GM21619 (cell line): Measurements from ENCODE around the gene OR52N5.

ENCODE experiments used
- ATAC-seq: cut with Tn5 transposase; IDR thresholded peaks from one replicate; pipeline ENCODE4 v1.9.1; 2021; ENCODE audit not compliant: unreplicated experiment

The OR52N5 gene

GRCh38 chr11:5783255-5783654 lies at the start of gene OR52N5:
Gene OR52N5, minus strand, starts transcription at chr11:5783355. Its CDS starts 4,721 bp downstream, at chr11:5778634.
- no peak for ATAC-seq

- no peak for ATAC-seq
These were observed 48.2 kb upstream of the OR52N5 start for GRCh38 chr11:5831196-5831829.

GRCh38 chr11:5818245-5818886 lies 35.2 kb upstream of the OR52N5 start:
- ATAC-seq, result peak; percentile 61

GRCh38 chr11:5815534-5815933 lies 32.4 kb upstream of the OR52N5 start:
- ATAC-seq, result no peak

GRCh38 chr11:5809905-5810795 lies 27.0 kb upstream of the OR52N5 start:
- ATAC-seq, result no peak

- peak; percentile 27 for ATAC-seq
These were observed 26.0 kb upstream of the OR52N5 start for GRCh38 chr11:5809122-5809519.

- ATAC-seq, result peak; percentile 95
These were observed 25.5 kb upstream of the OR52N5 start, which contains the start of gene OR52N2 for GRCh38 chr11:5808500-5809121. Gene OR52N2, plus strand, starts transcription at chr11:5808924. Its CDS starts 11,412 bp downstream, at chr11:5820336.

- ATAC-seq, result no peak
These were observed 24.4 kb upstream of the OR52N5 start for GRCh38 chr11:5807580-5807979.

- no peak for ATAC-seq
These were observed 20.8 kb upstream of the OR52N5 start for GRCh38 chr11:5803982-5804381.

- no peak for ATAC-seq
These were observed 13.4 kb upstream of the OR52N5 start for GRCh38 chr11:5796541-5796940.

GRCh38 chr11:5791165-5791564 lies 8.0 kb upstream of the OR52N5 start, which contains the start of gene OR52N1:
Gene OR52N1, minus strand, starts transcription at chr11:5791265. Its CDS starts 2,449 bp downstream, at chr11:5788816.
- ATAC-seq, result no peak

GRCh38 chr11:5767056-5767455 lies 16.1 kb downstream of the OR52N5 start:
- no peak for ATAC-seq

GRCh38 chr11:5753943-5754342 lies 29.2 kb downstream of the OR52N5 start, which contains the start of gene OR52N4:
Gene OR52N4, plus strand, starts transcription at chr11:5754243. Its CDS starts 498 bp downstream, at chr11:5754741.
- ATAC-seq, result no peak

GRCh38 chr11:5749836-5750235 lies 33.3 kb downstream of the OR52N5 start:
- ATAC-seq, result no peak

GRCh38 chr11:5746614-5747013 lies 36.5 kb downstream of the OR52N5 start:
- no peak for ATAC-seq

- ATAC-seq, result no peak
These were observed 44.7 kb downstream of the OR52N5 start for GRCh38 chr11:5738431-5738830.

GRCh38 chr11:5737670-5738392 lies 45.3 kb downstream of the OR52N5 start:
- no peak for ATAC-seq

GRCh38 chr11:5737091-5737490 lies 46.1 kb downstream of the OR52N5 start:
- ATAC-seq, result no peak

GRCh38 chr11:5736396-5736795 lies 46.8 kb downstream of the OR52N5 start, which contains the start of gene OR56B1:
Gene OR56B1, plus strand, starts transcription at chr11:5736448. Its CDS starts 69 bp downstream, at chr11:5736517.
- no peak for ATAC-seq

GRCh38 chr11:5727691-5728090 lies 55.5 kb downstream of the OR52N5 start:
- ATAC-seq, result no peak
